SW 1271 (cell line): ENCODE results near the gene GRIN2C.
"Not testable (repeated sequence)": the region's sequence is repeated elsewhere in the genome, so short reads cannot be mapped to it uniquely, and the experiment has no call there.

Source experiments
- DNase-seq, 2 experiments: peaks; one replicate each; lab custom pipeline; 2025; lab: John Stamatoyannopoulos, UW

Gene GRIN2C

DNA sequence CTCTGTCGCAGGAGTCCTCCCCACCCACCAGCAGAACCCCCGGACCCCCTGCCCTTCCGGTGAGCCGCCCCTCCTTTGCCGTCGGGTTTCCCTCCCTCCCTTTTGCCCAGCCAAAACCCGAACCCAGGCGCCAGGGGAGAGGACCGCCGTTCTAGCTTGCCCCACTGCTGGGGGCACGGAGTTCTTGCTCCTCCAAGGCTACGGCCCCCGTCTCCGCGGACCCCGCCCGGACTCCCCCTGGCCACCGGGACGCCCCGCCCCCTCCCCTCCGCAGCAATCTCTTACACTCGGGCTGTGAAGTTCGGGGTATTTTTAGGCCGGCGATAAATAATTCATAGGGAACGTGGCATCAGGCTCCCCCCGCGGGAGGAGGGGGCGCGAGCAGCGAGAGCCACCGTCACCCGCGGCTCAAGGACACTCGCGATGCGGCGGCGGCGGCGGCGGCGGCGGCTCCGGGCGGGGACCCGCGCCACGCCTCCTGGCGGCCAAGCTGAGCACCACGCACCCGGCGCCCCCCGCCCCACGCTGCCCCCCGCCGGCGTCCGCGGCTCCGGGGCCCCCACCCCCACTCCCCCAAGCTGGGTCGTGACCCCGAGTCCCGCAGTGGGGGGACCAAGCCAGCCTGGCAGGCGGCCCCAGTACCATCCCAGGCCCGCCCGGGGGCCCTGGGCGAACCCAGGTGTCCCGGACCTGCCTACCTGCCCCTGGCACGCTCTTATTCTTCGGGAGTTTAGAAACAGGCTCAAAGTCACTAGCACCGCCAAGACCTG lies at the start of gene GRIN2C:
TSS of gene GRIN2C (minus strand) at position 427 of the 770 bp plus-strand sequence. CDS start 4,793 bp downstream, outside the sequence.
- DNase-seq: no peak

GRCh38 chr17:74909097-74909496 lies 49.4 kb upstream of the GRIN2C start:
- DNase-seq: not testable (repeated sequence)

- DNase-seq: no peak
These were observed 47.3 kb upstream of the GRIN2C start for GRCh38 chr17:74907012-74907411.

- DNase-seq: not testable (repeated sequence)
These were observed 46.6 kb upstream of the GRIN2C start for GRCh38 chr17:74906214-74906793.

- no peak for DNase-seq
These were observed 45.2 kb upstream of the GRIN2C start for GRCh38 chr17:74904687-74905409.

GRCh38 chr17:74903671-74904070 lies 44.0 kb upstream of the GRIN2C start:
- DNase-seq: no peak

DNA sequence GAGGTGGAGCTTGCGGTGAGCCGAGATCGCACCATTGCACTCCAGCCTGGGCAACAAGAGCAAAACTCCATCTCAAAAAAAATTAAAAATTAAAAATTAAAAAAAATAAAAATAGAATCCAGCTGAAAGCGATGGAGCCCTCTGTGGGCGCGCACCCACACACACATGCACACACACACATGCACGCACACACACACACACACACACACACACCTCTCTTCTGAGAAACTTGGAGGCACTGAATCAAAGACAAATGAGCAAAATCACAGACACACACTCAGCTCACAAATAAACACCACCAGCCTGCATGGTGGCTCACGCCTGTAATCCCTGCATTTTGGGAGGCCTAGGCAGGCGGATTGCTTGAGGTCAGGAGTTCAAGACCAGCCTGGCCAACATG lies 43.3 kb upstream of the GRIN2C start:
- DNase-seq: no peak

DNA sequence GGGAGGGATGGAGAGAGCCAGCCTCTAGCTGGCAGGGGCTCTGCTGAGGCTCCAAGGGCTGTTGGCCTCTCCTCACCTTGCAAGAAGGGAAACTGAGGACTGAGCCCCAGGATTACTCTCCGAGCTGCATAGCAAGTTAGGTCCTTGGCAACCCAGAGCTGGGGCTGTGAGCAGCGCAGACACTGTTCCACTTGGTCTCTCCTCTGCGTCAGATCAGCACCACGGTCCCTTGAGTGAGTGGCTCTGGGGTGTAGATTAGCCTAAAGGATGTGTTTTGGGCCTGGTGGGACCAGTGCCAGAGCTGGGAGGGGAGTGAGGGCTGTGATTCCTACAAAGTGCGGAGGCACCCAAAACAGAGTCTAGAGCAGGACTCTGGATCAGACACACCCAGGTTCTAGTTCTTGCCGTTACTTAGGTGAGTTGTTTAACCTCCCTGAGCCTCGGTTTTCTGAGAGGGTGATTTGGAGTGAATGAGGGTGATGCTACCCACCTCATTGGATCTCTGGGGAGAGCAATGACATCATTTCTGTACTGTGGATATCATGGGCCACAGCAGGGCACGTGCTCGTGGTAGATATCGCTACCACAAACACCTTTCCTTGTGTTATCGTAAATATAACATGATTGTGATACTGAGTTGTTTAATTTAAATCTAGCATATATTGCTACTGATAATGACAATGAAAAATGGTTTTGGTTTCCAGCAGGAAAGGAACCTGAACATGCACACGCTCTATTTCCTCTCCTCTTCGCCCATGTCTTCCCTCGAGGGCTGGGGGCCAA lies 41.9 kb upstream of the GRIN2C start:
- DNase-seq: no peak

DNA sequence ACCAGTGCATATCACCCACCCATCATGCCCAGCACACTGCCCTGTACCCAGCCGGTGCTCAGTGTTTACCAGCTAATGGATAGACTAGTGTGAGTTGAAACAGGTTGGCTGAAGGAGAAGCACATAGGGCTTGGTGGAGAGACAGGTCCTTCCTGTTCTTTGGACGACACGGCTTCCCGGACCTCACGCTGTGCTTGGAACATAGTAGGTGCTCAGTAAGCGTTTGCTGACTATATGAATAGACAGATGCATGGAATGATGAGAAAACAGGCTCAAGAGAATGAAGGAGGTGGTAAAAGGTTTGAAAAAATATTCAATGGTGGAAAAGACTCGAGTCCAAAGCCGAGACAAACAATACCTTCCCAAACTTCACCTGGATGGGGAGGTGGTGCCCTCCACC lies 40.5 kb upstream of the GRIN2C start:
- no peak for DNase-seq

DNA sequence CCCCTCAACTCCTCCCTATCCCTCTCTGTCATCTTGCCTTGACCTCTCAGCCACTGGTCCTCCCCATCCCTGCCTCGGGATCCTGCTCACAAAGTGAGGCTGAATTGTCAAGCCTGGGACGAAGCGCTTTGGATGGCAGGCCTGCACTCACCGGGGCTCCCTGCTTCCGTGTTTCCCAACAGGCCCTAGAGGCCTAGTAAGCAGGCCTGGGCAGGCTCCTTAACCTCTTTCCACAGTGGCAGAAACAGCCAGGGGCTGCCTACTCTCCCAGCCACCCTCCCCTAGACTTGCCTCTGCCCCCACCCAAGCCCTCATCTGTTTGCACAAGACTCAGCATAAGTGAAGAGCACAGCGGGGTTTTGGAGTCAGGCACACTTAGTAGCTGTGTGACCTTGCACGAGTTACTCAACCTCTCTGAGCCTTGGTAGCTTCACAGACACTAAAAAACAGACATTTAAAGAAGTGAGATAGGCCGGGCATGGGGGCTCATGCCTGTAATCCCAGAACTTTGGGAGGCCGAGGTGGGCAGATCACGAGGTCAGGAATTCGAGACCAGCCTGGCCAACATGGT lies 38.8 kb upstream of the GRIN2C start:
- no peak for DNase-seq

DNA sequence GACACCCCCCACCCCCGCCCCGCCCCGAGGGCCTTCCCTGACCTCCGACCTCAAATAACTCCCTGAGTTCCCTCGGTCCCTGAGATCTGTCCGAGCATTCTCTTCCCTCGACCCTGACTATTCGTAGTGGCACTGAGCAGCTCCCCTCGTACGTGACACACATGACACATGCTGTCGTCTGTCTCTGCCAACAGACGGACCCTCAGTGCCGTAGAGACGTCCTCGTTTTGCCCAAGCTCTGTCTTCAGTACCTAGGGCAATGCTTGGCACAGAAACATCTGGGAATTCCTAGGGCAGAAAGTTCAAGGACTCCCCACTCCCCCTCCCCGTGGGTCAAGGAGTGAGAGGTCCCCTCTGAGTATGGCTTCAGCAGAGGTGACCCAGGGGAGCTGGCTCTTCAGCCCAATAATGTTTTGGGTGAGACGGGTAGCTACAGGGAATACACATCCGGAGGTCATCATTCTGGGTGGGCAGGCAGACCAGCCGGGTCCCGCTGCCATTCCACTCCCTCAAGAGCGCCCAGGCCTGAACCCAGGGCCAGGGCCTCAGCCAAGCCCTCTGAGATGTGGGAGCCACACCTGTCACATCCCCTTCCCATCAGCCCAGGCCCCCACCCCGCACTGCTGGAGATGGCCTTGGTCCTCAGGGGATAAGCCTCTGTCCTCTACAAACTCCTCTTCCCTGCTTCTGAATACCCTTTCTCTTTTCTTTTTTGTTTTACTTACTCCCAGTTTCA lies 34.4 kb upstream of the GRIN2C start:
- no peak for DNase-seq

GRCh38 chr17:74892974-74893911 lies 33.6 kb upstream of the GRIN2C start, which contains the start of gene FADS6:
Gene FADS6, minus strand, starts transcription at chr17:74893633. Its CDS starts 38 bp downstream, at chr17:74893595.
- DNase-seq: no peak

GRCh38 chr17:74892013-74892841 lies 32.5 kb upstream of the GRIN2C start:
- DNase-seq: no peak

- no peak for DNase-seq
These were observed 30.9 kb upstream of the GRIN2C start for GRCh38 chr17:74890554-74890953.

DNA sequence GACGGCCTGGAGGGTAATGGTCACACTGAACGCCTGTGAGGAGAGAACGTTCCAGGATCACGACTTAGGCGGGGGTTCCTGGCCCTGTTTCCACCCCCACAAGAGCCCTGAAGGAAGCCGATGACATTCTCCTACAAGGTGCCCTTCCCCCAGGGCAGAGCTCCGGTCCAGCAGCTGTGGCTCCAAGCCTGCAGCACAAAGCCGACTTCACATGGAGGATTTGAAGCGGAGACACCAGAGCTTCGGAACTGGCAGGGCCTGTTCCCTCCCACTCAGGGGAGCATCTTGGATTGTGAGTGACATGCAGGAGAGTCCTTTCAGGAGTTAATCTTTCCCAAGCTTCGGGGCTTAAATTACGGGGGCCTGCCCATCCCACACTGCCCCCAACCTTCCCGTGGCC lies 28.8 kb upstream of the GRIN2C start:
- DNase-seq: no peak

- DNase-seq: no peak
These were observed 23.6 kb upstream of the GRIN2C start for GRCh38 chr17:74883241-74883745.

GRCh38 chr17:74882517-74883240 lies 23.0 kb upstream of the GRIN2C start:
- DNase-seq: no peak

- no peak for DNase-seq
These were observed 21.4 kb upstream of the GRIN2C start for GRCh38 chr17:74881073-74881472.
